HG03108 (cell line): Measurements from ENCODE around the gene NFATC4.

Experiments
- ATAC-seq: cut with Tn5 transposase; IDR thresholded peaks from one replicate; pipeline ENCODE4 v1.9.1; 2021; ENCODE audit warnings: moderate library complexity; ENCODE audit not compliant: unreplicated experiment

The NFATC4 gene

GRCh38 chr14:24407608-24408325, 39.8 kb downstream of the NFATC4 start:
- no peak for ATAC-seq

DNA sequence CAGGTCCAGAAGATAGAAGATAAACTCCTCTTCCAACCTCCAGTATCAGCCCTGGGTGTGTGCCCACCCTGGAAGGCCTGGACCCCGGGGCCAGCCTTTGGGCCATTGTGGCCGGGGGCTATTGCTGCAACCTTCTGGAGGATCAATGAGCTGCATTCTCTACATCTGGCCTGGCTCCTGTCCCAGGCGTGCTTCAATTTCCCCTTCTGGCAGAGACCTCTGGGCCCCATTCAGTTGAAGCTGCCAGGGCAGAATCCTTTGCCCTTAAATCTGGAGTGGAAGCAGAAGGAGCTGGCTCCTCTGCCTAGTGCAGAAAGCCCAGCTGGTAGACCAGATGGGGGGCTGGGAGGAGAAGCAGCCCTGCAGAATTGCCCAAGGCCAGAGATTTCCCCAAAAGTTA, 40.8 kb downstream of the NFATC4 start:
- ATAC-seq = no peak

GRCh38 chr14:24409192-24409591, 41.2 kb downstream of the NFATC4 start:
- no peak for ATAC-seq

- no peak for ATAC-seq
These were observed 42.0 kb downstream of the NFATC4 start for GRCh38 chr14:24409956-24410355.

- ATAC-seq = no peak
These were observed 43.7 kb downstream of the NFATC4 start for GRCh38 chr14:24411443-24412389.

DNA sequence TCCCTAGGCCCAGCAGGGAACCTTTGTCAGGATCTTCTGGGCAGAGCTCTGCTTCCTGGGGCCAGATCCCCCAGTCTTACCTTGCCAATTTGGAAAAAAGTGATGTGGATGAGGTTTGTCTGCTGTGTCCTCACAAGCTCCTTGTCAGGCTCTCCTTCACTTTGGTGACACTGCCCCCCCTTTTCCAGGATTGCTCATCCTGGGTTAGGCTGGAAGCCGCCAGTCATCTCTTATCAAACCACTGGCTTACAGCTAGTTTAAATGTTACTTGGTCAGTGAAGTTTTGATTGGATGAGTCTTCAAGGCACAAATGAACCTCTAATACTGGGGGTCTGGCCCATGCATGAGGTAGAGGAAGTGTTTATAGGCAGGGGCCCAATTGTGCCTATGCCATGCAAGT, 46.1 kb downstream of the NFATC4 start:
- no peak for ATAC-seq

GRCh38 chr14:24414732-24415420, 46.9 kb downstream of the NFATC4 start:
- ATAC-seq = no peak

DNA sequence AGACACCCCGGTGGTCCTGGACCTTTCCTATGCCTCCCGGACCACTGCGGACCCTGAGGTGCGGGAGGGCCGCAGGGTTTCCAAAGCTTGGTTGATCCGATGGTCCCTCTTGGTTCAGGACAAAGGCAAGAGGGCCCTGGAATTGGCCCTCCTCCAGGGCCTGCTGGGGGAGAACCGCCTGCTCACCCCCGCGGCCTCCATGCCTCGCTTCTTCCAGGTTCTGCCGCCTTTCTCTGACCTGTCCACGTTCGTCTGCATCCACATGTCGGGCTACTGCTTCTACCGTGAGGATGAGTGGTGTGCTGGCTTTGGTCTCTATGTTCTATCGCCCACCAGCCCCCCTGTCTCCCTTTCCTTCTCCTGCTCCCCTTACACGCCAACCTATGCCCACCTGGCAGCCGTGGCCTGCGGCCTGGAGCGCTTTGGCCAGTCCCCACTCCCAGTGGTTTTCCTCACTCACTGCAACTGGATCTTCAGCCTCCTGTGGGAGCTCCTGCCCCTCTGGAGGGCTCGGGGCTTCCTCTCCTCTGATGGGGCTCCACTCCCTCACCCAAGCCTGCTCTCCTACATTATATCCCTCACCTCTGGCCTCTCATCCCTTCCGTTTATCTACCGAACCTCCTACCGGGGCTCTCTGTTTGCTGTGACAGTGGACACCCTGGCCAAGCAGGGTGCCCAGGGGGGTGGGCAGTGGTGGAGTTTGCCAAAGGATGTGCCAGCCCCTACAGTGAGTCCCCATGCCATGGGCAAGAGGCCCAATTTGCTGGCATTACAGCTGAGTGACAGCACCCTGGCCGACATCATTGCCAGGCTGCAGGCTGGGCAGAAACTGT, 47.7 kb downstream of the NFATC4 start:
- ATAC-seq = no peak

DNA sequence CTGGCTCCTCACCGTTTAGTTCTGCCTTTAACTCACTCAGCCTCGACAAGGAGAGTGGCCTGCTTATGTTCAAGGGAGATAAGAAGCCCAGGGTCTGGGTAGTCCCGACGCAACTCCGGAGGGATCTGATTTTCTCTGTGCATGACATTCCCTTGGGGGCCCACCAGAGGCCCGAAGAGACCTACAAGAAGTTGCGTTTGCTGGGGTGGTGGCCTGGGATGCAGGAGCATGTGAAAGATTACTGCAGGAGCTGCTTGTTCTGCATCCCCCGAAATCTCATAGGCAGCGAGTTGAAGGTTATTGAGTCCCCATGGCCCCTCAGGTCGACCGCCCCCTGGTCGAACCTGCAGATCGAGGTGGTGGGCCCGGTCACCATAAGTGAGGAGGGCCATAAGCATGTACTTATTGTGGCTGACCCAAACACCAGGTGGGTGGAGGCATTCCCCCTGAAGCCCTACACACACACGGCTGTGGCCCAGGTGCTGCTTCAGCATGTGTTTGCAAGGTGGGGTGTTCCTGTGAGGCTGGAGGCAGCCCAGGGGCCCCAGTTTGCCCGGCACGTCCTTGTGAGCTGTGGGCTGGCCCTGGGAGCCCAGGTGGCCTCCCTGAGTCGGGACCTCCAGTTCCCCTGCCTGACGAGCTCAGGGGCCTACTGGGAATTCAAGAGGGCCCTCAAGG, 48.4 kb downstream of the NFATC4 start:
- no peak for ATAC-seq

DNA sequence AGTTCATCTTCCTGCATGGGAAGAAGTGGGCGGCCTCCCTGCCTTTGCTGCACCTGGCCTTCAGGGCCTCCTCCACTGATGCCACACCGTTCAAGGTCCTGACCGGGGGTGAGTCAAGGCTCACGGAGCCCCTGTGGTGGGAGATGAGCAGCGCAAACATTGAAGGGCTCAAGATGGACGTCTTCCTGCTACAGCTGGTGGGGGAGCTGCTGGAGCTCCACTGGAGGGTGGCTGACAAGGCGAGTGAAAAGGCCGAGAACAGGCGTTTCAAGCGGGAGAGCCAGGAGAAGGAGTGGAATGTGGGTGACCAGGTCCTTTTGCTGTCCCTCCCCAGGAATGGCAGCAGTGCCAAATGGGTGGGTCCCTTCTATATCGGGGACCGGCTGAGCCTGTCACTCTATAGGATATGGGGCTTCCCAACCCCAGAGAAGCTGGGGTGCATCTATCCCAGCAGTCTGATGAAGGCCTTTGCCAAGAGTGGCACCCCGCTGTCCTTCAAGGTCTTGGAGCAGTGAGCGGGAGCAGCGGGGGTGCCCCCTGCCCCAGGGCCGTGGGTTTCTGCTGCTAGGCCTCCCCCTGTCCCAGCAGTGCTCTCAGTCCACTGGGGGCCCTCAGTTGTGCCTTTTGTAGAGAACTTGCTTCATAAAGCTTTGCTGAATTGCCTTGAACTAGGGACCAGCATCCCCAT, 49.1 kb downstream of the NFATC4 start:
- no peak for ATAC-seq

DNA sequence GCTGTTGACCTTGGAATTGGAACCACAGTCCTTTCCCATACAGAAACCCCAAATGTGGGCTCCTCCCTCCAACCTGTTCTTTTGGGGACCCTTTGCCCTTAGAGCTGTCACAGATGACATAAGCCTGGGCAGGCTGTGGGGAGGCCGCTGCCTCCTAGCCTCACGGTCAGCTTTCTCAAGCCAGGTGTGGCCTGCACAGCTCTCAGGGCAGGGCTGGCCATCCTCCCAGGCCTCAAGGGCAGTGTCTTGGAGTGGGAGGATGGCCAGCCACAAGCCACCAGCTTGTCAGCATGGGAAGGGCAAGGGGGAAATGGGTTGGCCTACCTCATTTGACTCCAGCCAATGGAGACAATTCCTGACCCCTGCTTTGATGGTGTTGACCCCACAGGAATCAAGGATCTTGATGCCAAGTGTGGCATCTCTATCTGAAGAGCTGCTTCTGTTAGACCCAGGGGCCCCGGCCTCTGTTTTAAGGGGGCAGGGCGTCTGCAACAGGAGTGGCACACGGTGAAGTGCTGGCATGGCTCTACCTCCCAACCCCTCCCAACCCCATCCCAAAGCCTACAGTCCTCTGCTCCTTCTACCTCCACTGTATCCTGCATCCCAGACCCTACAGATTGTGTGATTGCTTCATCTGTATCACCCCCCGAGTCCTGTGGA, 50.0 kb downstream of the NFATC4 start:
- ATAC-seq = no peak

DNA sequence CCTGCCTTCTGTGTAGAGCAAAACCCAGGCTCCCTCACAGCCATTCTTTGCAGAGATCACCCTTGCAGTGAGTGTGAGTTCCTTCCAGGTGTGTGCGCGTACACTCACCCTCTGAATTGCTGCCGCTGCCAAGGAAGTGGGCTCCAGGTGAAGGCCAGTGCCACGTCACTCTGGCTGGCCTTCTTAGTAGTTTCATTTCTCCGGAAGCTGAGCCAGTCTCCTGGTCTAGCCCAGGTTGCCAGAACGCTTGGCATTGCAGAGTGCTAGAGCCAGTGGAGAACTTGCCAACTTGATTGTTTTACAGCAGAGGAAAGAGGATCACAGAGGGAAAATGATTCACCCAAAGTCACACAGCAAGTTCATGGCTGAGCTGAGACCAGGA, 50.5 kb downstream of the NFATC4 start:
- ATAC-seq = no peak

DNA sequence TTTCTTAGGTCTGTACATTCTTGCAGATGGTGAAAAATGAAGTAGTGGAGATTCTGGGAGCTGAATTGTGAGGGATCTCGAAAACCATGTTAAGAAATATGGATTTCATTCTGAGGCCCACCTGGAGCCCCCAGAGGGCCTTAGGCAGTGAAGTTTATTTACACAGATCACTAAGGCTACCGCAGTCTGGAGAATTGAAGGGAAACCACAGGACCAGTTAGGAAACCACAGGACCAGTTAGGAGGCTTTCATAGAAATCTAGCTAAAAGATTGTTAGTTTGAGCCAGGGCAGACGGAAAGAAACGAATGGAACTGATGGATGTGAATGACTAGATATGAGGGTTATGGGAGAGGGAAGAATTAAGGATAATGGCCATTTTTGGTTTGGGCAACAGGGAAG, 54.3 kb downstream of the NFATC4 start:
- ATAC-seq = no peak

- no peak for ATAC-seq
These were observed 55.0 kb downstream of the NFATC4 start for GRCh38 chr14:24422694-24423601.

DNA sequence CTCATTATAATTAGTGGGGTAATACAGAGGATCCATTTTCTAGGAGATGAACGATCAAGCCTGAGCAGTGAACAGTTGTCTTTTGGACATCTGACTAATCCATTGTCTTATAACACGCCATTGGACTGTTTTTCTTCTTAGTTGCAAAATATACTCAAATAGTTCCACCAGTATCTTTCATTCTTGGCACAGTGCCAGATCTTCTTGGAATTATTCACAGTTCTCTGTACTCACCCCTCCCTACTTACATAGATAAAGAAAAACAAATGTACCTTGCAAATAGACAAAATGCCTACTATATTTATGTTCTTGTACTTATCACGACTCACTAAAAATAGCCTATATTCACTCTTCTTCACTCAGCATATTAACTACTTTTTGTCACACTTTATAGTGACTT, 57.7 kb downstream of the NFATC4 start:
- ATAC-seq = no peak

DNA sequence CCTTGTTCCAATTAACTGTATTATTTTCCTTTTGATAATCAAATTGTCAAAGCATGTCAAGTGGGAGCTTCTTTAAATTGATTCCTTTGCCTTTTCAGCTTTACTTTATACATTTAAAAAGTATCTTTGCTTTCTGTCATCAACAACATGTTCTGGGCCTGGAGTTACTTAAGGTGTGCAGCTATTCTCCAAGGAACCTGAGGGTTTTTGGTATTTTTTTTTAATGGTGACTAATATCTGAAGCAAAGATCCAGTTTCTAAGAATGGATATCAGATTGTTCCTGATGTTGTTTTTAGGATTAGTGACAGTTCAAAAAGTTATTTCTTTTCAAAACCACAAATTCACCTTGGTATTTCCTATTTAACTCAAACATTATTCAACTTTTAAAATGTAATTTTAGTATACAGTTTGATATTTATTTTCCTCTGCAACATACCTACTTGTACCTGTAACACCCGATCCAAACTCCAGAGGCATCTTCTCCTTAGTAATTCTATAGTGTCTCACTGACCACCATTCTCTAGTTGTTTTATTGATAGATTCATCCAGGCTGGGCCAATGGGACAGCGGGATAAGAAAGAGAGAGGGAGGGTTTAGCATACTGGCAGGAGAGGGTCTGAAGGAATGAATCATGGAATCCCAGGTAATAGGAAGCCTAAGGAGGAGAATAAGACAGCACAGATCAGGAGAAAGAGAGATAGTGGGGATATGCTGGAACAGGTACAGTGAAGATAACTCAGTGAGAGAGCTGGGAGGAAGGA, 58.3 kb downstream of the NFATC4 start:
- ATAC-seq = no peak

GRCh38 chr14:24426912-24427536, 59.0 kb downstream of the NFATC4 start:
- ATAC-seq = no peak
